ENCODE measurements around the gene MSI2. TPM values are rescaled to one million over a fixed set of nuclear protein-coding genes. Genes with fewer than 3 reads are reported as not detected.

The MSI2 gene
- total RNA-seq, 4 donors from 2014 or later: 60.7 to 101 (median 70.9) TPM

- Histone ChIP-seq H3K4me1 (peaks cover 40 to 44% of the 10 kb centered on the region in 2 donors), H3K9me3 (no peaks in the 10 kb centered on the region), H3K27ac (peak overlapping the region; percentile 84 to 92 (median 88)), H3K4me3 (replicated peaks in 1 of 3) (no peak overlapping the region), H3K36me3 (no peaks in the 10 kb centered on the region), H3K27me3 (no peaks in the 10 kb centered on the region)
- 37 to 58% methylated on average over 9 of the region's 9 CpGs for WGBS, 2 donors
- TF ChIP-seq CTCF (IDR thresholded peaks at IDR 0.05) (no peak), POLR2A (IDR thresholded peaks at IDR 0.05) (peak in 1 of 2 donors; percentile 33)
- peak; percentile 53 to 64 for DNase-seq
- intact Hi-C loops (cut with DNase I): no loop called here
Observed at GRCh38 chr17:57407287-57408070, 151.2 kb downstream of the MSI2 start.

- TF ChIP-seq CTCF (IDR thresholded peaks at IDR 0.05) (no peak), POLR2A (IDR thresholded peaks at IDR 0.05) (no peak)
- intact Hi-C loops (cut with DNase I): no loop called here
- no peaks in the 10 kb centered on the region for H3K36me3 ChIP-seq
- H3K27me3 ChIP-seq: no peaks in the 10 kb centered on the region
- H3K4me3 ChIP-seq (replicated peaks in 1 of 3): no peak overlapping the region
- 68 to 69% methylated on average over 13 of the region's 13 CpGs for WGBS, 2 donors
- H3K4me1 ChIP-seq: peaks cover 40 to 44% of the 10 kb centered on the region in 2 donors
- DNase-seq: no peak
- no peaks in the 10 kb centered on the region for H3K9me3 ChIP-seq
- peak overlapping the region; percentile 84 to 92 (median 88) for H3K27ac ChIP-seq
Observed at GRCh38 chr17:57408071-57408811, 151.9 kb downstream of the MSI2 start.

- no peak for DNase-seq
- Histone ChIP-seq H3K4me3 (replicated peaks in 1 of 3) (no peak overlapping the region), H3K4me1 (peaks cover 36% of the 10 kb centered on the region in 2 donors), H3K36me3 (no peaks in the 10 kb centered on the region), H3K27ac (no peak overlapping the region), H3K9me3 (no peaks in the 10 kb centered on the region), H3K27me3 (no peaks in the 10 kb centered on the region)
- TF ChIP-seq POLR2A (IDR thresholded peaks at IDR 0.05) (no peak), CTCF (IDR thresholded peaks at IDR 0.05) (no peak)
- intact Hi-C loops (cut with DNase I): no loop called here
- 79 to 93% methylated on average over 6 of the region's 6 CpGs for WGBS, 2 donors
Observed at GRCh38 chr17:57410169-57410568, 153.8 kb downstream of the MSI2 start.

- H3K27me3 ChIP-seq: no peaks in the 10 kb centered on the region
- WGBS, 2 donors: 45 to 48% methylated on average over 2 of the region's 2 CpGs
- H3K36me3 ChIP-seq: no peaks in the 10 kb centered on the region
- TF ChIP-seq CTCF (IDR thresholded peaks at IDR 0.05): no peak
- no peak for TF ChIP-seq POLR2A (IDR thresholded peaks at IDR 0.05)
- DNase-seq: no peak
- H3K4me1 ChIP-seq: peaks cover 18 to 27% of the 10 kb centered on the region in 2 donors
- no peak overlapping the region for H3K4me3 ChIP-seq (replicated peaks in 1 of 3)
- no peak overlapping the region for H3K27ac ChIP-seq
- intact Hi-C loops (cut with DNase I): no loop called here
- no peaks in the 10 kb centered on the region for H3K9me3 ChIP-seq
Observed at GRCh38 chr17:57412520-57413096, 156.3 kb downstream of the MSI2 start.

Data from thyroid gland (tissue), 4 donors.